Measurements from ENCODE around the gene CANX. TPM values are rescaled to one million over a fixed set of nuclear protein-coding genes. Genes with fewer than 3 reads are reported as not detected.
"Not testable (repeated sequence)": the region's sequence is repeated elsewhere in the genome, so short reads cannot be mapped to it uniquely, and the experiment has no call there.

The CANX gene
- total RNA-seq, 1 donor from 2014 or later, result 597 TPM

DNA sequence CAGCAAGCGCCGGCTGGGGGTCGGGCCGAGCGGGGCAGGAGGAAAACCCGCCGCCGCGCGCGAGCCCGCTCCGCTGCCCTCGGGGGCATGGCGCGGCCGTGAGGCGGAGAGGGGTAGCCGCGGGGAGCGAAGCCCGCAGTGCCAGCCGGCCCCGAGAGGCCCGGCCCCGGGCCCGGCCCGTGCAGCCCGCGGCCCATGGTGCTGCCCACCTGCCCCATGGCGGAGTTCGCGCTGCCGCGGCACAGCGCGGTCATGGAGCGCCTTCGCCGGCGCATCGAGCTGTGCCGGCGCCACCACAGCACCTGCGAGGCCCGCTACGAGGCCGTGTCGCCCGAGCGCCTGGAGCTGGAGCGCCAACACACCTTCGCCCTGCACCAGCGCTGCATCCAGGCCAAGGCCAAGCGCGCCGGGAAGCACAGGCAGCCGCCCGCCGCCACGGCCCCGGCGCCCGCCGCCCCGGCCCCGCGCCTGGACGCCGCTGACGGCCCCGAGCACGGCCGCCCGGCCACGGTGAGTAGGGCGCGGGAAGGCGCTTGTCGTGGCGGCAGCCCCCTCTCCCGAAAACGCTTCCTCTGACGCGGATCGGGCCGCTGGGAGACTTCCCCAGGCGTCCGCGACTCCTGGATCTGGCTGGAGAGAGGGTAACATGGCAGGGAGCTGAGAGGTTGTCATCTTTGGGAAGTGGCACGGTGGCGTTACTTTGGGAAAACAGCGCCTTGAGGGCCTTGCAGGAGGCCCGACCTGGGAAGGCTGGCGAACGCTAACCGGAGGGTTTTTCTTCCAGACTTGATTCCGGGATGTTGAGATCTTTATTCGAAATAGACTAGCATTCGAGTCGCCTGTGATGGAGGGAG is 34.4 kb downstream of the CANX start:
- peaks cover 12% of the 10 kb centered on the region for H3K36me3 Mint-ChIP-seq
- H3K9me3 Mint-ChIP-seq, result no peaks in the 10 kb centered on the region
- H3K27me3 Mint-ChIP-seq, result no peaks in the 10 kb centered on the region
- peak overlapping the region; percentile 97 for H3K4me3 Mint-ChIP-seq
- H3K4me1 Mint-ChIP-seq (ENCODE audit: unreplicated experiment), result peaks cover 19% of the 10 kb centered on the region
- DNase-seq (ENCODE audit: extremely low spot score, unreplicated experiment), result peak; percentile 75
- H3K27ac Mint-ChIP-seq, result peak overlapping the region; percentile 97
- TF ChIP-seq, protein P1, sequence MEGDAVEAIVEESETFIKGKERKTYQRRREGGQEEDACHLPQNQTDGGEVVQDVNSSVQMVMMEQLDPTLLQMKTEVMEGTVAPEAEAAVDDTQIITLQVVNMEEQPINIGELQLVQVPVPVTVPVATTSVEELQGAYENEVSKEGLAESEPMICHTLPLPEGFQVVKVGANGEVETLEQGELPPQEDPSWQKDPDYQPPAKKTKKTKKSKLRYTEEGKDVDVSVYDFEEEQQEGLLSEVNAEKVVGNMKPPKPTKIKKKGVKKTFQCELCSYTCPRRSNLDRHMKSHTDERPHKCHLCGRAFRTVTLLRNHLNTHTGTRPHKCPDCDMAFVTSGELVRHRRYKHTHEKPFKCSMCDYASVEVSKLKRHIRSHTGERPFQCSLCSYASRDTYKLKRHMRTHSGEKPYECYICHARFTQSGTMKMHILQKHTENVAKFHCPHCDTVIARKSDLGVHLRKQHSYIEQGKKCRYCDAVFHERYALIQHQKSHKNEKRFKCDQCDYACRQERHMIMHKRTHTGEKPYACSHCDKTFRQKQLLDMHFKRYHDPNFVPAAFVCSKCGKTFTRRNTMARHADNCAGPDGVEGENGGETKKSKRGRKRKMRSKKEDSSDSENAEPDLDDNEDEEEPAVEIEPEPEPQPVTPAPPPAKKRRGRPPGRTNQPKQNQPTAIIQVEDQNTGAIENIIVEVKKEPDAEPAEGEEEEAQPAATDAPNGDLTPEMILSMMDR (conservative IDR thresholded peaks at IDR 0.05), result no peak

GRCh38 chr5:179733772-179734126 is 35.0 kb downstream of the CANX start:
- Mint-ChIP-seq H3K27me3 (no peaks in the 10 kb centered on the region), H3K9me3 (no peaks in the 10 kb centered on the region), H3K4me1 (ENCODE audit: unreplicated experiment) (peaks cover 23% of the 10 kb centered on the region), H3K4me3 (peak overlapping the region; percentile 97), H3K36me3 (peaks cover 17% of the 10 kb centered on the region), H3K27ac (peak overlapping the region; percentile 97)
- no peak for DNase-seq (ENCODE audit: extremely low spot score, unreplicated experiment)
- TF ChIP-seq, protein P1 (conservative IDR thresholded peaks at IDR 0.05), result no peak

- Mint-ChIP-seq H3K27me3 (no peaks in the 10 kb centered on the region), H3K9me3 (no peaks in the 10 kb centered on the region), H3K4me1 (ENCODE audit: unreplicated experiment) (peaks cover 23% of the 10 kb centered on the region), H3K4me3 (peak overlapping the region; percentile 97), H3K36me3 (peaks cover 24% of the 10 kb centered on the region), H3K27ac (peak overlapping the region; percentile 97)
- TF ChIP-seq, protein P1 (conservative IDR thresholded peaks at IDR 0.05), result no peak
- DNase-seq (ENCODE audit: extremely low spot score, unreplicated experiment), result no peak
Measured at GRCh38 chr5:179734536-179735164, 35.9 kb downstream of the CANX start.

DNA sequence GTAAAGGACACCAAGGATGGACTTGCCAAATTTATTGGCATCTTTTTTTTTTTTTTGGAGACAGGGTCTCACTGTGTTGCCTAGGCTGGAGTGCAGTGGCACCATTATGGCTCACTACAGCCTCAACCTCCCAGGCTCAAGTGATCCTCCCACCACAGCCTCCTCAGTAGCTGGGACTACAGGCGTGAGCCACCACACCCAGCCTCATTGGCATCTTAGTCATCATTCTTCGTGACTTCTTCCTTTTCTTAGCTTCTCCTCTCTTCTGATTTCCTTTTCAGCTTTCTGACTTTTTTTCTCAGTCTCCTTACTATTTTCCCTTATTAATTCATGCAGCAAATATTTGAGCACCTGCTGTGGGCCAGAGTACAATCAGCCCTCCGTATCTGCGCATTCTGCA is 40.0 kb downstream of the CANX start:
- H3K4me1 Mint-ChIP-seq (ENCODE audit: unreplicated experiment), result peaks cover 20% of the 10 kb centered on the region
- DNase-seq (ENCODE audit: extremely low spot score, unreplicated experiment), result no peak
- H3K4me3 Mint-ChIP-seq, result no peak overlapping the region
- H3K27me3 Mint-ChIP-seq, result no peaks in the 10 kb centered on the region
- H3K9me3 Mint-ChIP-seq, result no peaks in the 10 kb centered on the region
- peak overlapping the region; percentile 39 for H3K27ac Mint-ChIP-seq
- H3K36me3 Mint-ChIP-seq, result peaks cover 33% of the 10 kb centered on the region
- TF ChIP-seq, protein P1 (conservative IDR thresholded peaks at IDR 0.05), result no peak

DNA sequence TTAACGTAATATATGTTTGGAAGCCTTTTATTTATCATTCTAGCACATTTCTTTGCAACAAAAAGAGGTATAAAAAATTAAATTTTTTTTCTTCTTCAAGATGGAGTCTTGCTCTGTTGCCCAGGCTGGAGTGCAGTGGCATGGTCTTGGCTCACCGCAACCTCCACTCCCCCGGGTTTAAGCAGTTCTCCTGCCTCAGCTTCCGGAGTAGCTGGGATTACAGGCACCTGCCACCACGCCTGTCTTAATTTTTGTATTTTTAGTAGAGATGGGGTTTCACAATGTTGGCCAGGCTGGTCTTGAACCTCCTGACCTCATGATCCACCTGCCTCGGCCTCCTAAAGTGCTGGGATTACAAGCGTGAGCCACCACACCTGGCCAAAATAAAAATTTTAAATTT is 45.3 kb downstream of the CANX start:
- H3K27me3 Mint-ChIP-seq; H3K9me3 Mint-ChIP-seq; H3K27ac Mint-ChIP-seq; DNase-seq (ENCODE audit: extremely low spot score, unreplicated experiment); H3K4me1 Mint-ChIP-seq (ENCODE audit: unreplicated experiment); H3K4me3 Mint-ChIP-seq: not testable (repeated sequence)
- H3K36me3 Mint-ChIP-seq, result peaks cover 26% of the 10 kb centered on the region

DNA sequence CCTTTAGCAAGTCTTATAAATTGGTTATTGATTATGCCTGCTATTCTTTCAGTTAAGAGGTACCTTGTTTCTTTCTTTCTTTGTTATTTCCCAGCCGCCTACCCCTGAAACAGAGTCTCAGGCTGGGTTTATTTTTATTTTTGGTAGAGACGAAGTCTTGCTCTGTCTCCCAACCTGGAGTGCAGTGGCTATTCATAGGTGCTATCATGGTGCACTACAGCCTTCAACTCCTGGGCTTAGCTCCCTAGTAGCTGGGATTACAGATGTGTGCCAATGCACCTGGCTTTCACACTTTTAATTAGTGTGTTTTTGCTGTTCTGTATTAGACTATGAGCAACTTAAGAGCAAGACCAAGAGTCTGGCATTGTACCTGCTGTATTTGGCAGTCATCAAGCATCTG is 48.1 kb downstream of the CANX start:
- Mint-ChIP-seq H3K36me3 (peaks cover 19% of the 10 kb centered on the region), H3K27ac (no peak overlapping the region), H3K9me3 (peaks cover 6% of the 10 kb centered on the region), H3K4me1 (ENCODE audit: unreplicated experiment) (peaks cover 4% of the 10 kb centered on the region), H3K4me3 (no peak overlapping the region), H3K27me3 (no peaks in the 10 kb centered on the region)
- no peak for DNase-seq (ENCODE audit: extremely low spot score, unreplicated experiment)
- TF ChIP-seq, protein P1 (conservative IDR thresholded peaks at IDR 0.05), result no peak

Data from type B pancreatic cell (in vitro differentiated cells).